GM06990 (cell line): ENCODE data around the gene GAS2L2.

ENCODE experiments used
- DNase-seq: peaks from one replicate; pipeline ENCODE4 v3.0.0-alpha.2; 2011; ENCODE audit not compliant: insufficient read length; ENCODE audit errors: extremely low read depth
- H3K27me3 ChIP-seq: replicated peaks from 2 replicates; pipeline ENCODE4 v1.6.0; 2011; ENCODE audit warnings: low read length; ENCODE audit not compliant: control insufficient read depth, insufficient read depth
- H3K36me3 ChIP-seq: 2 replicates; pipeline ENCODE4 v1.5.1; 2011; ENCODE audit warnings: low read length; ENCODE audit not compliant: control insufficient read depth, insufficient read depth
- H3K4me3 ChIP-seq: replicated peaks from 2 replicates; pipeline ENCODE4 v1.5.1; 2011; ENCODE audit warnings: low read depth, mild to moderate bottlenecking, control low read depth, low read length
- CTCF ChIP-seq: IDR thresholded peaks from 2 replicates; pipeline ENCODE4 v1.5.1; 2011; ENCODE audit warnings: low read length, control low read depth, mild to moderate bottlenecking, inconsistent platforms; ENCODE audit not compliant: insufficient read depth, poor library complexity, severe bottlenecking

The GAS2L2 gene

GRCh38 chr17:35714988-35715387, 38.1 kb downstream of the GAS2L2 start:
- TF ChIP-seq CTCF, result no peak
- no peak for DNase-seq
- Histone ChIP-seq H3K36me3 (peaks cover 2% of the 10 kb centered on the region), H3K4me3 (no peak overlapping the region), H3K27me3 (no peaks in the 10 kb centered on the region)

DNA sequence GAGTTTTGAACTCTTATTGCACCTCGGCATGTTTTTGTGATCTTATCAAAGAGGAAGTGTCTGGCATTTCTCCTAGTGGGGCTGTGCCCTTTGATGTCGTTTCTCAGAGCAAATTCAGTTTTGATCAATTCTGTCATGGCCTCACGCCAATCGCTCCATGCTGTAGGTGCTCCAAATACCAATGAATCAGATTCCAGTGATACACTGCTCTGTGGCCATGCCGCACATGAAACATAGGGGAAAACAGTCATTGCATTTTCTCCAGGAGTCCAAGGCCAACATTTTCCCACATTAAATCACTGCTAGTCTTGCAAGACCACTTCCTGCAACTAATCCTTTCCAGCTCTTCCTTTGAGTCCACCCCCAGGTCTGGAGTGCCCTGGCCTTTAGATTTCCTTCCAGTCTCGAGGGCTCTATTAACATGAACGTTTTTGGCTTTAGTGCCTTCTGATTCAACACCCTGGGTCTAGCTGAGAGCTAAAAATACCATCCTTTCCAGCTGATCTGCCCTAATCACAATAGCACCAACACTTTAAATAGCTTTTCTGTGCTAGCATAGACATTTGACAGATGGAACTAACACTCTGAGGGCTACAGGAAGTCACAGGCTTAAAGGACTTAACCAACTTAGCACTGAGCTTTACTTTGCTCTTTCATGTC, 39.8 kb downstream of the GAS2L2 start:
- Histone ChIP-seq H3K27me3 (no peaks in the 10 kb centered on the region), H3K36me3 (peaks cover 2% of the 10 kb centered on the region), H3K4me3 (no peak overlapping the region)
- no peak for DNase-seq
- no peak for TF ChIP-seq CTCF

GRCh38 chr17:35710950-35711349, 42.1 kb downstream of the GAS2L2 start:
- H3K36me3 ChIP-seq, result no peaks in the 10 kb centered on the region; the same call in 1 of the 2 replicates
- no peak for TF ChIP-seq CTCF
- H3K4me3 ChIP-seq, result no peak overlapping the region
- no peaks in the 10 kb centered on the region for H3K27me3 ChIP-seq
- no peak for DNase-seq

- no peak for TF ChIP-seq CTCF
These were observed 43.2 kb downstream of the GAS2L2 start for GRCh38 chr17:35709874-35710273.

GRCh38 chr17:35708951-35709350, 44.1 kb downstream of the GAS2L2 start:
- Histone ChIP-seq H3K27me3 (no peaks in the 10 kb centered on the region), H3K4me3 (no peak overlapping the region), H3K36me3 (no peaks in the 10 kb centered on the region; the same call in 1 of the 2 replicates)
- DNase-seq, result no peak
- no peak for TF ChIP-seq CTCF

More at GRCh38 chr17:35709874-35710273, 43.2 kb downstream of the GAS2L2 start:
- Histone ChIP-seq H3K27me3 (no peaks in the 10 kb centered on the region), H3K4me3 (no peak overlapping the region), H3K36me3 (no peaks in the 10 kb centered on the region; the same call in 1 of the 2 replicates)
- no peak for DNase-seq

DNA sequence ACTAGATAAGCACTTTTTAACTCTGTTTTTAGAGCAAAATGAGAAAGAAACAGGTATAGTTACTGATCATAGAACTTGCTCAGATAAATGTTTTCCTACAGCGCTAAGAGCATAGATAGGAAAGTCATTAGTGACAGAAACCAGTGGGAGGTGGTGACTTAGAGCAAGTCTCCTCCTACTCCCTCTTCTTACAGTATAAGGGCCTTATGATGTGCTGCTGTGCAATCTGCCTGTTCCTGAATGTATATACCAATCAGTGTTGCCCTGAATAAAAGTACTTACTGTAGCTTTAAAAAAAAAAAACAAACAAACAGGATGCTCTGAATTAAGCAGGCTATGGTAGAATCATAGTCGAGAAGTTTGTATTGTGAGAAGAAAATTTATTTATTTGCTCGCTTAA, 44.9 kb downstream of the GAS2L2 start:
- TF ChIP-seq CTCF, result no peak
- Histone ChIP-seq H3K27me3 (no peaks in the 10 kb centered on the region), H3K36me3 (no peaks in the 10 kb centered on the region; the same call in 1 of the 2 replicates)

More for the DNA sequence above, 44.9 kb downstream of the GAS2L2 start:
- no peak overlapping the region for H3K4me3 ChIP-seq
- DNase-seq, result no peak
